IMR-90 (cell line): ENCODE data around the gene MEIS3. TPM values are rescaled to one million over a fixed set of nuclear protein-coding genes. Genes with fewer than 3 reads are reported as not detected.

Experiments used
- ATAC-seq: fragments of 200-7000 bp; cut with Tn5 transposase; 2 replicates; pipeline ENCODE4 v1.9.1; 2020; ENCODE audit warnings: low read depth, mild to moderate bottlenecking, moderate library complexity
- BruUV-seq: library from RNA; stranded (reverse); fragments of 400-500 nt; replicated peaks from 2 replicates; lab custom pipeline; 2021; lab: Mats Ljungman, UMichigan
- CTCF ChIA-PET: fragments of 300-600 bp; formaldehyde crosslinking; extraction: SDS; loops from one replicate; lab custom pipeline; 2021; ENCODE audit warnings: antibody characterized with exemption; lab: Yijun Ruan, JAX
- POLR2A ChIA-PET: fragments of 300-600 bp; sonication (Branson Sonifier 250); formaldehyde crosslinking; loops from one replicate; lab custom pipeline; 2022; ENCODE audit warnings: antibody characterized with exemption; ENCODE audit not compliant: unreplicated experiment; lab: Charles Lee
- DNase-seq: peaks from one replicate; pipeline ENCODE4 v3.0.0; 2013
- H2AFZ ChIP-seq: replicated peaks from 2 replicates; pipeline ENCODE3; 2013; ENCODE audit warnings: low read length, mild to moderate bottlenecking; ENCODE audit not compliant: poor library complexity
- H2AK5ac ChIP-seq: 2 replicates; pipeline ENCODE4 v1.6.1; 2013; ENCODE audit warnings: low read depth, low read length, inconsistent platforms
- H2AK9ac ChIP-seq: replicated peaks from 2 replicates; pipeline ENCODE3; 2013; ENCODE audit warnings: mild to moderate bottlenecking, low read depth, low read length, moderate library complexity; ENCODE audit not compliant: poor library complexity
- H2BK120ac ChIP-seq: 2 replicates; pipeline ENCODE4 v1.6.1; 2013; ENCODE audit warnings: low read depth, low read length, inconsistent platforms
- H2BK15ac ChIP-seq: 3 replicates; pipeline ENCODE4 v1.6.1; 2013; ENCODE audit warnings: low read depth, low read length, inconsistent platforms
- H2BK20ac ChIP-seq: 2 replicates; pipeline ENCODE4 v1.6.1; 2013; ENCODE audit warnings: low read depth, mild to moderate bottlenecking, inconsistent platforms, low read length, moderate library complexity
- H2BK5ac ChIP-seq: 2 replicates; pipeline ENCODE4 v1.6.1; 2013; ENCODE audit warnings: mild to moderate bottlenecking, low read depth, low read length, inconsistent platforms; ENCODE audit not compliant: poor library complexity, severe bottlenecking
- H3K14ac ChIP-seq: replicated peaks from 2 replicates; pipeline ENCODE4 v1.6.1; 2013; ENCODE audit warnings: low read depth, low read length, inconsistent platforms
- H3K18ac ChIP-seq: 2 replicates; pipeline ENCODE4 v1.6.1; 2013; ENCODE audit warnings: low read depth, low read length, control low read depth
- H3K23ac ChIP-seq: 2 replicates; pipeline ENCODE4 v1.6.1; 2013; ENCODE audit warnings: low read depth, low read length, inconsistent platforms
- H3K27ac ChIP-seq: 2 replicates; pipeline ENCODE4 v1.5.1; 2013; ENCODE audit warnings: mild to moderate bottlenecking, control low read depth, low read length; ENCODE audit not compliant: insufficient read depth
- H3K27me3 ChIP-seq: 2 replicates; pipeline ENCODE4 v1.6.1; 2013; ENCODE audit warnings: low read length; ENCODE audit not compliant: control insufficient read depth, insufficient read depth
- H3K36me3 ChIP-seq: 2 replicates; pipeline ENCODE4 v1.6.1; 2013; ENCODE audit warnings: low read length, mixed read lengths; ENCODE audit not compliant: control insufficient read depth, insufficient read depth
- H3K4ac ChIP-seq: 2 replicates; pipeline ENCODE4 v1.6.1; 2013; ENCODE audit warnings: low read depth, low read length, inconsistent platforms
- H3K4me1 ChIP-seq: 2 replicates; pipeline ENCODE4 v1.6.1; 2013; ENCODE audit warnings: low read length, mixed read lengths; ENCODE audit not compliant: control insufficient read depth, insufficient read depth
- H3K4me2 ChIP-seq: 2 replicates; pipeline ENCODE4 v1.6.1; 2013; ENCODE audit warnings: low read depth, mild to moderate bottlenecking, control low read depth, low read length, moderate library complexity
- H3K4me3 ChIP-seq: 2 replicates; pipeline ENCODE4 v1.5.1; 2013; ENCODE audit warnings: low read depth, mild to moderate bottlenecking, control low read depth, low read length, moderate library complexity; ENCODE audit not compliant: insufficient read depth
- H3K56ac ChIP-seq: 2 replicates; pipeline ENCODE4 v1.6.1; 2013; ENCODE audit warnings: low read length, inconsistent platforms; ENCODE audit not compliant: insufficient read depth; ENCODE audit errors: extremely low read depth
- H3K79me1 ChIP-seq, 2 experiments: 2 replicates each; pipeline ENCODE4 v1.6.1; 2013; ENCODE audit warnings: low read length in 2 of 2, inconsistent platforms in 1 of 2, low read depth in 1 of 2
- H3K9ac ChIP-seq: 2 replicates; pipeline ENCODE4 v1.6.1; 2013; ENCODE audit warnings: low read depth, low read length, control low read depth
- H3K9me1 ChIP-seq: 2 replicates; pipeline ENCODE4 v1.6.1; 2013; ENCODE audit warnings: low read length, inconsistent platforms; ENCODE audit not compliant: insufficient read depth
- H3K9me3 ChIP-seq: 2 replicates; pipeline ENCODE4 v1.6.1; 2013; ENCODE audit warnings: low read length; ENCODE audit not compliant: control insufficient read depth, insufficient read depth
- H4K20me1 ChIP-seq: 2 replicates; pipeline ENCODE4 v1.6.1; 2013; ENCODE audit warnings: low read length, inconsistent platforms; ENCODE audit not compliant: insufficient read depth
- H4K5ac ChIP-seq: 2 replicates; pipeline ENCODE4 v1.6.1; 2013; ENCODE audit warnings: mild to moderate bottlenecking, low read depth, low read length, control low read depth
- H4K8ac ChIP-seq, 2 experiments: 2 replicates each; pipeline ENCODE4 v1.6.1; 2013; ENCODE audit warnings: low read depth in 2 of 2, low read length in 2 of 2, control low read depth in 1 of 2, inconsistent platforms in 1 of 2
- H4K91ac ChIP-seq: 2 replicates; pipeline ENCODE4 v1.6.1; 2013; ENCODE audit warnings: low read depth, low read length, inconsistent platforms; ENCODE audit not compliant: insufficient read depth
- BHLHE40 ChIP-seq: fragments of 150-350 bp; IDR thresholded peaks from 2 replicates; pipeline ENCODE4 v1.6.1; 2016; ENCODE audit warnings: mild to moderate bottlenecking, low read depth, low read length
- CEBPB ChIP-seq: IDR thresholded peaks from 2 replicates; pipeline ENCODE4 v1.6.1; 2012; ENCODE audit warnings: low read depth, low read length, improper control_type of control experiment
- CHD1 ChIP-seq: IDR thresholded peaks from 2 replicates; pipeline ENCODE4 v1.6.1; 2012; ENCODE audit warnings: low read depth, low read length, improper control_type of control experiment
- CTCF ChIP-seq: conservative IDR thresholded peaks from 2 replicates; pipeline ENCODE4 v1.5.1; 2012; ENCODE audit warnings: mild to moderate bottlenecking, low read depth, low read length, improper control_type of control experiment
- ELK1 ChIP-seq: fragments of 150-350 bp; IDR thresholded peaks from 2 replicates; pipeline ENCODE4 v1.6.1; 2016; ENCODE audit warnings: low read depth, mild to moderate bottlenecking, low read length, moderate library complexity, borderline replicate concordance
- MAZ ChIP-seq: IDR thresholded peaks from 2 replicates; pipeline ENCODE4 v1.6.1; 2012; ENCODE audit warnings: low read depth, mild to moderate bottlenecking, low read length, improper control_type of control experiment, moderate library complexity, borderline replicate concordance
- MXI1 ChIP-seq: IDR thresholded peaks from 2 replicates; pipeline ENCODE4 v1.6.1; 2012; ENCODE audit warnings: low read depth, mild to moderate bottlenecking, low read length, moderate library complexity, borderline replicate concordance
- POLR2A ChIP-seq: IDR thresholded peaks from 2 replicates; pipeline ENCODE4 v1.6.1; 2012; ENCODE audit warnings: mild to moderate bottlenecking, low read depth, low read length
- RAD21 ChIP-seq: IDR thresholded peaks from 2 replicates; pipeline ENCODE4 v1.6.1; 2012; ENCODE audit warnings: low read length, improper control_type of control experiment
- RCOR1 ChIP-seq: IDR thresholded peaks from 2 replicates; pipeline ENCODE4 v1.6.1; 2012; ENCODE audit warnings: mild to moderate bottlenecking, low read length, improper control_type of control experiment; ENCODE audit not compliant: insufficient replicate concordance
- RFX5 ChIP-seq: IDR thresholded peaks from 2 replicates; pipeline ENCODE4 v1.8.0; 2012; ENCODE audit warnings: low read depth, mild to moderate bottlenecking, low read length, moderate library complexity
- USF2 ChIP-seq: fragments of 150-350 bp; IDR thresholded peaks from 2 replicates; pipeline ENCODE4 v1.6.1; 2017; ENCODE audit warnings: mild to moderate bottlenecking, antibody characterized with exemption, low read length, low read depth
- WGBS, 2 experiments: methylation state at CpG; one replicate each; pipeline versions ENCODE4 v1.1.5 to v1.1.7; 2013; ENCODE audit warnings: missing lambda C conversion rate in 2 of 2; ENCODE audit not compliant: insufficient read length in 1 of 2; ENCODE audit errors: extremely low coverage in 2 of 2; 5-methylcytosine and 5-hydroxymethylcytosine counted together
- dilution Hi-C: fragments of 300-500 bp; cut with HindIII; formaldehyde crosslinking; loops from one replicate; pipeline ENCODE4 v1.14.3; 2018; ENCODE audit warnings: low sequenced_read_pairs; ENCODE audit not compliant: unreplicated experiment
- in situ Hi-C: fragments of 300-500 bp; cut with MboI; formaldehyde crosslinking; loops from 3 replicates; pipeline ENCODE4 v1.14.3; 2019; ENCODE audit warnings: low sequenced_read_pairs, inconsistent platforms, mixed read lengths
- intact Hi-C: fragments of 100-400 bp; cut with micrococcal nuclease; formaldehyde crosslinking; loops from 2 replicates; pipeline ENCODE4 v1.10.0; 2022
- polyA plus RNA-seq, 3 experiments: library from polyadenylated mRNA; depleted of rRNA; stranded (reverse); fragments of >200 nt; gene quantifications; 2 replicates each; pipeline ENCODE4 v1.2.3, GENCODE V29; 2012; ENCODE audit warnings: low replicate concordance in 1 of 3
- total RNA-seq: library from RNA; depleted of rRNA; stranded (reverse); fragments of >200 nt; gene quantifications from 2 replicates; pipeline ENCODE4 v1.2.3, GENCODE V29; 2012

Gene MEIS3
- total and polyA plus RNA-seq, 2 of the 4 experiments (the other 2 are of a cell fraction), result 32.4 to 33.0 TPM

GRCh38 chr19:47378246-47378645 lies 41.1 kb downstream of the MEIS3 start:
- Histone ChIP-seq H3K36me3 (peaks cover 77% of the 10 kb centered on the region), H3K9me3 (no peaks in the 10 kb centered on the region), H3K18ac (no peak overlapping the region), H4K91ac (no peak overlapping the region), H4K8ac (no peak overlapping the region), H4K5ac (no peak overlapping the region), H2AK9ac (no peak overlapping the region), H3K27ac (no peak overlapping the region), H3K4me2 (no peak overlapping the region), H2AK5ac (no peak overlapping the region), H3K4me3 (no peak overlapping the region), H3K4me1 (no peaks in the 10 kb centered on the region), H4K20me1 (0 out of 2 replicates have a peak, but pooled peaks cover 7% of the 10 kb centered on the region), H2AFZ (no peak overlapping the region), H2BK5ac (no peak overlapping the region), H3K4ac (no peak overlapping the region), H3K79me1 (no peaks in the 10 kb centered on the region; a peak in 1 of 4 replicates), H3K23ac (no peak overlapping the region), H3K9ac (no peak overlapping the region), H2BK20ac (no peak overlapping the region), H3K14ac (no peak overlapping the region), H3K56ac (no peak overlapping the region), H3K27me3 (no peaks in the 10 kb centered on the region), H2BK15ac (no peak overlapping the region), H2BK120ac (no peak overlapping the region), H3K9me1 (no peaks in the 10 kb centered on the region)
- in situ Hi-C loops (no loop called here), intact Hi-C loops (no loop called here), dilution Hi-C loops (no loop called here)
- POLR2A ChIA-PET, result no interaction called here
- TF ChIP-seq CHD1 (no peak), ELK1 (no peak), USF2 (no peak), MXI1 (no peak), CTCF (no peak), POLR2A (no peak), MAZ (no peak), RCOR1 (no peak), CEBPB (no peak), RFX5 (no peak), BHLHE40 (no peak), RAD21 (no peak)
- no peak for DNase-seq
- no TSS peak for BruUV-seq
- ATAC-seq, result no peak
- WGBS, 2 experiments, result 88% methylated on average over 7 of the region's 11 CpGs; no CpG with 5 or more reads in 1 of the 2 experiments
- CTCF ChIA-PET, result no interaction called here
